BE2C (cell line): ENCODE data around the gene OR52H1.

Experiments used
- DNase-seq: peaks from one replicate; pipeline ENCODE4 v3.0.0-alpha.2; 2020
- H3K27me3 ChIP-seq: fragments of 250-450 bp; sonication (Bioruptor Pico); 2 replicates; pipeline ENCODE4 v1.5.1; 2020; ENCODE audit warnings: mild to moderate bottlenecking
- H3K36me3 ChIP-seq: fragments of 250-450 bp; sonication (Bioruptor Pico); 2 replicates; pipeline ENCODE4 v1.5.1; 2020; ENCODE audit warnings: mild to moderate bottlenecking
- H3K4me1 ChIP-seq: fragments of 250-450 bp; sonication (Bioruptor Pico); 2 replicates; pipeline ENCODE4 v1.5.1; 2020
- H3K4me3 ChIP-seq: 2 replicates; pipeline ENCODE4 v1.5.1; 2011; ENCODE audit warnings: low read depth, low read length
- H3K9me3 ChIP-seq: fragments of 250-450 bp; sonication (Bioruptor Pico); 2 replicates; pipeline ENCODE4 v1.5.1; 2020
- CTCF ChIP-seq: IDR thresholded peaks from 2 replicates; pipeline ENCODE4 v1.5.1; 2012; ENCODE audit warnings: mild to moderate bottlenecking, low read depth, low read length

Gene OR52H1

GRCh38 chr11:5499671-5500070 is 48.7 kb downstream of the OR52H1 start:
- no peaks in the 10 kb centered on the region for H3K9me3 ChIP-seq
- no peak overlapping the region for H3K4me3 ChIP-seq
- no peaks in the 10 kb centered on the region for H3K4me1 ChIP-seq
- TF ChIP-seq CTCF = no peak
- no peak for DNase-seq
- H3K36me3 ChIP-seq = no peaks in the 10 kb centered on the region
- no peaks in the 10 kb centered on the region for H3K27me3 ChIP-seq
